ENCODE results near the gene SYVN1. TPM values are rescaled to one million over a fixed set of nuclear protein-coding genes. Genes with fewer than 3 reads are reported as not detected.

SYVN1 gene
- total RNA-seq, 1 donor from 2014 or later: 19.7 TPM

GRCh38 chr11:65131417-65131776 lies 2.9 kb downstream of the SYVN1 start:
- Histone ChIP-seq H3K27me3 (ENCODE audit: control insufficient read depth, insufficient read depth, low read length) (no peaks in the 10 kb centered on the region), H3K4me3 (ENCODE audit: low read depth, low read length) (no peak overlapping the region), H3K36me3 (ENCODE audit: control insufficient read depth, insufficient read depth, low read length) (peaks cover 45% of the 10 kb centered on the region)
- TF ChIP-seq CTCF (IDR thresholded peaks at IDR 0.05; ENCODE audit: insufficient read depth, low read length, severe bottlenecking): no peak
- FAIRE-seq: no peak
- no peak for DNase-seq (ENCODE audit: low read depth)

- DNase-seq (ENCODE audit: low read depth): no peak
Observed at GRCh38 chr11:65130631-65131416, 3.5 kb downstream of the SYVN1 start.

GRCh38 chr11:65129649-65130441 lies 4.5 kb downstream of the SYVN1 start:
- Histone ChIP-seq H3K27me3 (ENCODE audit: control insufficient read depth, insufficient read depth, low read length) (no peaks in the 10 kb centered on the region), H3K36me3 (ENCODE audit: control insufficient read depth, insufficient read depth, low read length) (peaks cover 55% of the 10 kb centered on the region), H3K4me3 (ENCODE audit: low read depth, low read length) (no peak overlapping the region)
- FAIRE-seq (no peak), DNase-seq (ENCODE audit: low read depth) (no peak)
- TF ChIP-seq CTCF (IDR thresholded peaks at IDR 0.05; ENCODE audit: insufficient read depth, low read length, severe bottlenecking): no peak

More at GRCh38 chr11:65130631-65131416, 3.5 kb downstream of the SYVN1 start:
- H3K4me3 ChIP-seq (ENCODE audit: low read depth, low read length): no peak overlapping the region
- no peaks in the 10 kb centered on the region for H3K27me3 ChIP-seq (ENCODE audit: control insufficient read depth, insufficient read depth, low read length)
- no peak for FAIRE-seq
- H3K36me3 ChIP-seq (ENCODE audit: control insufficient read depth, insufficient read depth, low read length): peaks cover 46% of the 10 kb centered on the region
- TF ChIP-seq CTCF (IDR thresholded peaks at IDR 0.05; ENCODE audit: insufficient read depth, low read length, severe bottlenecking): no peak

- no peak for FAIRE-seq
- Histone ChIP-seq H3K4me3 (ENCODE audit: low read depth, low read length) (no peak overlapping the region), H3K27me3 (ENCODE audit: control insufficient read depth, insufficient read depth, low read length) (no peaks in the 10 kb centered on the region), H3K36me3 (ENCODE audit: control insufficient read depth, insufficient read depth, low read length) (peaks cover 59% of the 10 kb centered on the region)
- TF ChIP-seq CTCF (IDR thresholded peaks at IDR 0.05; ENCODE audit: insufficient read depth, low read length, severe bottlenecking): no peak
- no peak for DNase-seq (ENCODE audit: low read depth)
Observed at GRCh38 chr11:65128182-65129145, 5.9 kb downstream of the SYVN1 start.

GRCh38 chr11:65127473-65128181 lies 6.7 kb downstream of the SYVN1 start:
- Histone ChIP-seq H3K27me3 (ENCODE audit: control insufficient read depth, insufficient read depth, low read length) (no peaks in the 10 kb centered on the region), H3K4me3 (ENCODE audit: low read depth, low read length) (no peak overlapping the region), H3K36me3 (ENCODE audit: control insufficient read depth, insufficient read depth, low read length) (peaks cover 54% of the 10 kb centered on the region)
- DNase-seq (ENCODE audit: low read depth) (no peak), FAIRE-seq (no peak)
- no peak for TF ChIP-seq CTCF (IDR thresholded peaks at IDR 0.05; ENCODE audit: insufficient read depth, low read length, severe bottlenecking)
